ENCODE results near the gene SGSM2.
"Not testable (repeated sequence)": the region's sequence is repeated elsewhere in the genome, so short reads cannot be mapped to it uniquely, and the experiment has no call there.

Gene SGSM2, protein sequence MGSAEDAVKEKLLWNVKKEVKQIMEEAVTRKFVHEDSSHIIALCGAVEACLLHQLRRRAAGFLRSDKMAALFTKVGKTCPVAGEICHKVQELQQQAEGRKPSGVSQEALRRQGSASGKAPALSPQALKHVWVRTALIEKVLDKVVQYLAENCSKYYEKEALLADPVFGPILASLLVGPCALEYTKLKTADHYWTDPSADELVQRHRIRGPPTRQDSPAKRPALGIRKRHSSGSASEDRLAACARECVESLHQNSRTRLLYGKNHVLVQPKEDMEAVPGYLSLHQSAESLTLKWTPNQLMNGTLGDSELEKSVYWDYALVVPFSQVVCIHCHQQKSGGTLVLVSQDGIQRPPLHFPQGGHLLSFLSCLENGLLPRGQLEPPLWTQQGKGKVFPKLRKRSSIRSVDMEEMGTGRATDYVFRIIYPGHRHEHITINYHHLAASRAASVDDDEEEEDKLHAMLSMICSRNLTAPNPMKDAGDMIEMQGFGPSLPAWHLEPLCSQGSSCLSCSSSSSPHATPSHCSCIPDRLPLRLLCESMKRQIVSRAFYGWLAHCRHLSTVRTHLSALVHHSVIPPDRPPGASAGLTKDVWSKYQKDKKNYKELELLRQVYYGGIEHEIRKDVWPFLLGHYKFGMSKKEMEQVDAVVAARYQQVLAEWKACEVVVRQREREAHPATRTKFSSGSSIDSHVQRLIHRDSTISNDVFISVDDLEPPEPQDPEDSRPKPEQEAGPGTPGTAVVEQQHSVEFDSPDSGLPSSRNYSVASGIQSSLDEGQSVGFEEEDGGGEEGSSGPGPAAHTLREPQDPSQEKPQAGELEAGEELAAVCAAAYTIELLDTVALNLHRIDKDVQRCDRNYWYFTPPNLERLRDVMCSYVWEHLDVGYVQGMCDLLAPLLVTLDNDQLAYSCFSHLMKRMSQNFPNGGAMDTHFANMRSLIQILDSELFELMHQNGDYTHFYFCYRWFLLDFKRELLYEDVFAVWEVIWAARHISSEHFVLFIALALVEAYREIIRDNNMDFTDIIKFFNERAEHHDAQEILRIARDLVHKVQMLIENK

DNA sequence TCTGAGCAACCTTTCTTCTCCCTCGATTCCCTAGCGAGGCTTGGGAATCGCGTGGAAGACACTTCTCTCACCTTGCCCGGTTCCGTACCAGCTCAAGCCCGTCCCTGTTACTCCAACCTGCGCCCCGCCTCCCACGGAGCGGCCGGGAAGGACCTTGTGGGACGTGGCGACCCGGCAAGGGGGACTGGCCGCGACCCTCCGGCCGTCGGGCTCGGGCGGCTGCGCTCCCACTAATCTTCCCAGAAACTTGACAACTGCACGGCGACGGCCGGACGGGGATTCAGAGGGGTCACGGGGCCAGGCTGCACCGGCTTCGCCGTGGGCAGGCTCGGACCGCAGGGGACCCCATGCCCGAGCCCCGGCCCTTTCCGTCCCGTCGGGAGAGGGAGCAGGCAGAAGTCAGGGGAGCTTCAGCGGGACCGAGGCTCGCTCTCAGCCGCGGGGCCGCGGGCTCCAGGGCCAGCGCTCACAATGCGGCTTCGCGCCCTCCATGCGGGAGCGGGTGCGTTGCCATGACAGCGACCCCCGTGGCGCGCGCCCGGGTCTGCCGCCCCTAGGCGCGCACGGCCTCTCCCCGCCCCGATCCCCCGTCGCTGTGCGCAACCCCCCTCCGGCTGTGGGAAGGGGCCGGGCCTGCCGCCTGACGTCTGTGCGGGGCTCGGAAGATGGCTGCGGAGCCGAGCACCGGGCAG is at the start of gene SGSM2:
SGSM2 (plus strand) TSS at position 650 of the 692 bp plus-strand sequence. CDS start 188 bp downstream, outside the sequence.
- DNase-seq: peak; percentile 79

DNA sequence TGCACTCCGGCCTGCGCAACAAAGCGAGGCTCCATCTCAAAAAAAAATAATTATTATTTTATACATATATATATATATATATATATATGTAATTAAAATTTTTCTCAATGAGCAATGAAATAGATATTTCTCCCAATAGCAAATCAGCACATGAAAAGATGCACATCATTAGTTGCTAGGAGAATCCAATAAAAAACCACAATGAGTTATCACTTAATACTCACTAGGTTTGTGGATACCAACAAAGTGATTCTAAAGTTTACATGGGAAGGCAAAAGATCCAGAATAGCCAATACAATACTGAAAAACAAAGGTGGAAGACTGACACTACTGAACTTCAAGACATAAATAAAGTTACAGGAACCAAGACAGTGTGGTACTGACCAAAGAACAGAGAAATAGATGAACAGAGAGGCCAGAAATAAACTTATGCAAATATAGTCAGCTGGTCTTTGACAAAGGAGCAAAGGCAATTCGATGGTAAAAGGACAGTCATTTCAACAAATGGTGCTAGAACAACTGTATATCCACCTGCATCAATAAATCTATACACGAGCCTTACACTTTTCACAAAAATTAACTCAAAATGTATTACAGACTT is 47.3 kb upstream of the SGSM2 start:
- DNase-seq: no peak

DNA sequence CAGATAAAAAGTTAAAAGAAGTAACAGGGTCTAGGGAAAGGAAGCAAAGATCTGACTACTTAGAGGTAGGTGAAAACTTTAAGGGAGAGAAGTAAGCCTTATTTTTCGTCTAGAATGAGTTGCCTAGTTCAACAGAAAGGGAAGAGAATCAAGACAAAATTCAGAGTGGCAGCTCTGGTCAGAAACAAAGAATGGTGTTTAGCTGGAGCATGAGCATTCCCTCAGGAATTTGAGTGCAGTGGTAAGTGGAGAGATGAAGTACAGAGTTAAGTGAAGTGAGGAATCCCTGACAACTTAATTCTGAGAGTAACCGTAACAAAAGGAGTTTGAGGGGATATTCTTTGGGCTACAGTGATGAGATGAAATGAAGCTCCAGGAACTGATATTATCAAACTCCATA is 45.2 kb upstream of the SGSM2 start:
- no peak for DNase-seq

DNA sequence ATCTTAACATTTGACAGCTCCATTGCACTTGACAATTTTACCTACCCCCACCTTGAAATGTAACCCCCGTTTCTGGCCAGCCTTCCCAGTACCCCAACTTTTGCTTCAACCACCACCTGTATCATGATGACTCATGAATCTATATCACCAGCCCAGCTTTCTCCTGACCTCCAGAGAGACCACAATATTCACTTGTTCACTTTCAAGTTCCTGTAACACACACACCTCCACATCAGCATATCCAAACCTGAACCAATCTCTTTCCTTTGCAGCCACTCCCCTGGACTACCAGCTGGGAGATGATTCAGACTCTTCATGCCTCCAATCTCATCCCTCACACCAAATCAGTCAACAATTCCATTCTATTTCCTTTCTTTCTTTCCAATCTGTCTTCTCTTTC is 41.7 kb upstream of the SGSM2 start:
- DNase-seq: no peak

DNA sequence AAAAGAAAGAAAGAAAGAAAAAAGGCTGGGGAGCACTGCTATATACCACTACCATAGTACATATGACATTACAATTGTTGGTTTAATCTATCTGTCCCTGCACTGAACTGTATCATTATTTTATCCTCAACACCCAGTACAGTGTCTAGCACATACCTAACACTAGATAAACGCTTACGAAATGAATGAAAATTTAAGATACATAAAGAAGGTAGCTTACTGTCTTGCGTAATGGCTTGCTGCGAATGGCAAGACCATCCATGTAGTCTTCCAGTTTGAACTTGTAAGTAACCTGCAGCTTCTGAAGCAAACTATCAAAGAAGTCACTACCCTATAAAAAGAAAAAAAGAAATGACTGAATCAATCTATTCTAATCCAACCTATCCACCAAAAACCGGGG is 40.3 kb upstream of the SGSM2 start:
- no peak for DNase-seq

DNA sequence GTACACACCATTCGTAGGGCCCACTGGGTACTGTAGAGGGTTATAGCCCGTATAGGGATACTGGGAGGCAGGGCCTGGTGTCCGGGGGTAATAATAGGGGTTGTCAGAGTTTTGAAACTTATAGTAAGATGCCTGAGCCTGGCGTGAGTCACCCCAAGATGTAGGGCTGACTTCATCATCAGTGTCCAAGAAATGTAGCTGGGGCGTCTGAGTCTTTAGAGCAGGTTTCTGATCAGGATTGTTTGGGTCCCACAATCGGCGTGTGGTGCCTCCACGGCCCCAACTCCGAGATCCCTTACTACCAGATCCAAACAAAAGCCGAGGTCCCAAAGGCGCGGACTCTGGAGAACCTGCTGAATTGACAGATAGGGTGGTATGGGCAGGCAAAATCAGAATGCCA is 38.2 kb upstream of the SGSM2 start:
- DNase-seq: no peak

DNA sequence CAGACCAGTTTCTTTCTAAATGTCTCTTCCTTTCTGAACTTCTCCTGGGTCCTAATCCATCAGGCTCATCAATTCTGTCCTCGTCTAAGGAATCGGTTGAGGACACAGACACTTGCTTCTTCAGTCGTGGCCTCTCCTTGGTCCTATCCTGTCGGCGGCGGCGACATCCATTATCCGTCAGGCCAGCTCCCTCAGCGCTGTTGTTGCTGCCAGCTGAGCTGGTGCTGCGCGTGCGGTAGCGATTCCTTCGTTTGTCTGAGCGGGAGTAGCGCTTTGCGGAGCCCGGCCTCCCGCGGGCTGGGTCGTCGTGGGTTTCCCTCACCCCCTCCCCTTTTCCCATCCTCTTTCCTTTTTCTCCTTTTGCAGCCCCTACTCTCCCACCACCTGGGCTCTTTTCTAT is 37.5 kb upstream of the SGSM2 start:
- no peak for DNase-seq

DNA sequence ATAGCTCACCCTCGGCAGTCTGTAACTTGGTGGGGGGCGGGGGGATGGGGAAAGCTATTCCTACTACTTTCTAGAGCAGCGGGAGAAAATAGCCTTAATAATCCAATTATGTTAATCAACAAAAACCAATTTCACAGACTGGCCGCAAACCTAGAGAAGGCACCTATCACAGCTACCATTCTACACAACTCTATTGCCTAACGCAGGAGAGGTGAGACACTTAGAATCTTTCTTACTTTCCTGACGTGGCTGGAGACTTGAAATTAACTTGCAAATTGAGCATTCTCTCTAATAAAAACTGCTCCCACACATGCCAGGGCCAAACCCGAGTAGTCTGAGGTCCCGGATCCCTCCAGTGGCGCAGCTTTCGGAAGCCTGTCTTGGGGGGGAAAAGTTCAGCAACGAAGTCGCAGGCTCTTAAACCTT is 34.5 kb upstream of the SGSM2 start:
- DNase-seq: no peak

DNA sequence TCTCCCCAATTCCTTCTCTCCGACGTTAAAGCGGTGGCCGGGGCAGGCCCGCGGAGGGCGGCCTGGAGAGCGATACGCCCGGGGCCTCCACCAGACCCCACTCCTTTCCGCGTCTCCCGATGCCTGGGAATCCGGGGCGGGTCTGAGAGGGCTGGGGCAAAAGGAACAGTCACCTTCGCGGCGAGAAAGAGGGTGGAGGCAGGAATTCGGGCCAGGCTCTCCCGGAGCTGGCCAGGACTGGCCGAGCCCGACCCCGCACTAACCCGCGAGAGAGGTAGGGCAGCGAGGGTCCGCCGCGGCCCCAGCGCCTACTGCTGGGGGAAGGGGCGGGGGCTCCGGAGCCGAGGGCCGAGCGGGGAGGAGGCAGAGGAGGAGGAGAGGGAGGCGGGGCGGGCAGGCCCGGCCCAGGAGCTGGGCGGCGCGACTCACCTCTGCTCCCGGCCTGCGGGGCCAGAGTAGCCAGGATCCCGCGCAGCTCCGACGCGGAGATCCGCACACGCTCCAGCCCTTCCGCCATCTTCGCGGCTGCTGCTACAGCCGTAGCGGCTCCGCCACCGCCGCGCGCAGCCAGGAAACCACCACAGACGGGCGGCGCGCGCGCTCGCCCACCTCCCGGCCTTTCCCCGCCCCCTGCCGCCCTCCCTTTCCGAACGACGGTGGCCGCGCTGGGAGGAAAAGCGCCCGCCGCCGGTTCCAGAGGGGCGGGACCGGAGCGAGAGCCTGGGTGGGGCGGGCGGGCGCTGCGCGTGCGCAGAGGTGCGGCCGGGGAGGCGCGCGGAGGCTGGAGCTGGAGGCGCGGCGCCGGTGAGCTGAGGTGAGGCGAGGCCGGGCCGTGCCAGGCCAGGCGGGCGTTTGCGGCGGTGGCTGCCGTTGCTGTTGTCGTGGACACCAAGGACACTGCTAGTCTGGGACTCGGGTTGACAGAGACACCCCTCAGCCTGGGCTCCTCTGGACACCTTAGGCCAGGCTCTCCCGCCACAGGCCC is 33.8 kb upstream of the SGSM2 start, which contains the start of the genes SMG6 and SRR:
SMG6 (minus strand) TSS at position 582 of the 985 bp plus-strand sequence; CDS start at position 517, 65 bp downstream.
SRR (plus strand) TSS at position 747 of the 985 bp plus-strand sequence. CDS start 11,611 bp downstream, outside the sequence.
- peak; percentile 96 for DNase-seq

DNA sequence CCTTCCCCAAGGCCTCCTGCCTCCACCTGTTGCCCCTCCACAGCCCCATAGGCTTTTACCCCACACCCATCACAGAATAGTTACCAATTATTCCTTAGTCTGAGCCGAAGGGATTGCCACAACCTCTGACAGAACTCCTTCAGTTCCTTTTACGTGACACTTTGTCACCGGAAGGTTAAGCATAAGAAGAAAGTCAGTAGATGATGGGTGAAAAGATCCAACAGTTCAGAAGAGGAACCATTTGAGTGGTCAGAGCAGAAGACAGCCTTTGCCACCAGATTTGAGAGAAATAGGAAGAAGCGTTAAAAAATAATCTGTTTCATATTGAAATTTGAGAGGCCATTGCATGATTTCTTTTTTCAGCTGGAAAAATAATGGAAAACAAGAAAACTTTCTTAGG is 32.4 kb upstream of the SGSM2 start:
- DNase-seq: no peak

DNA sequence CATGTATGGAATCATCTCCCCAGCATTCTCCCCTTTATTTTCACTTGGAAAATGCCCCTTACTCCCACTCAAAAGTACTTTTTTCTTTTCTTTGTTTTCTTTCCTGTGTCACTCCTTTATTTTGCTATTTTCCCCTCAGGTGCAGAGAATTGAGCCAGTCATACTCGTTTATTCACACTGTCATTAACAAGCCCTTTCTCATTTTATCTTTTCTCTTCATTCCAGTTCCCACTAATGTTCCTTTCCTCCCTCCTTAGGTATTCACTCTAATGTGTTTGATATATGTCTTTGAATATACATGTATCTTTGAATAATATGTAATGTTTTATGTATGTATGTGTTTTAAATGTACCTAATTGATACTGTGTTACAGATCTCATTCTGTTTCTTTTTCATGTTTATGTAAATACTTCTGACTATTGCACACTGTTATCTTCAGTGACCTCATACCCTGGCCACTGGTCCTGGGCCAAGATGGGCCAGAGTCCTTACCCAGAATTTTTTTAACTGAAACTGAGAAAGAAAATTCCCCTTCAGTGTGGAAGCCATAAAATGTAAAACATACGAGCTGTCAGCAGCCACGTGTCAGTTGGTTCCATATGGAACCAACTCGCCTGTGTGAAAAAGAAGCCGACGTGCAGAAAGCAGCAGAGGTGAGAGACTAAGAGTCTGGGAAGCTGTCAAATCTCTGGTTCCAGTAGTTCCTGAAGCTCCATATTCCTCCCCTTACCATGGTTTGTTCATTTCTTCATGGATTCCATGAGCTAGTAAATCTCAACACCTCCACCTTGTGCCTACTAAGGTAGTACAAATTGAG is 27.8 kb upstream of the SGSM2 start:
- no peak for DNase-seq

DNA sequence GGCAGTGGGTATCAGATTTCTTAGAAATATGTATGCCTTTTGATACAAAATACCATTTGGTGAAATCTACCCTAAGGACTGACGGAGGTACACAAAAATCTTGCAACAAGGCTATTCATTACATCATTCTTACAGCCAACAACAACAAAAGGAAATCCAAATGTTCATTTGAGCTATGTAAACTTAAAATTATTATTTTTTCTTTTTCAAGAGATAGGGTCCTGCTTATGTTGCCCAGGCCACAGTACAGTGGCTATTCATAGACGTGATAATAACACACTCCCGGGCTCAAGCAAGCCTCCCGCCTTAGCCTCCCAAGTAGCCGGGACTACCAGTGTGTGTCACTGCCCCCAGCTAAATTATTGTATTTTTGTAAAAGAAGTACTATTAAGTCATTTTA is 24.6 kb upstream of the SGSM2 start:
- no peak for DNase-seq

DNA sequence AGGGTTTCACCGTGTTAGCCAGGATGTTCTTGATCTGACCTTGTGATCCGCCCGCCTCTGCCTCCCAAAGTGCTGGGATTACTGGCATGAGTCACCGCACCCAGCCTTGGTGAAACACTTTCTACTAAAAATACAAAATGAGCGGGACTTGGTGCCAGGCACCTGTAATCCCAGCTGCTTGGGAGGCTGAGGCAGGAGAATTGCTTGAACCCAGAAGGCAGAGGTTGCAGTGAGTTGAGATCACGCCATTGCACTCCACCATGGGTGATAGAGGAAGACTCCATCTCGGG is 20.4 kb upstream of the SGSM2 start:
- not testable (repeated sequence) for DNase-seq

DNA sequence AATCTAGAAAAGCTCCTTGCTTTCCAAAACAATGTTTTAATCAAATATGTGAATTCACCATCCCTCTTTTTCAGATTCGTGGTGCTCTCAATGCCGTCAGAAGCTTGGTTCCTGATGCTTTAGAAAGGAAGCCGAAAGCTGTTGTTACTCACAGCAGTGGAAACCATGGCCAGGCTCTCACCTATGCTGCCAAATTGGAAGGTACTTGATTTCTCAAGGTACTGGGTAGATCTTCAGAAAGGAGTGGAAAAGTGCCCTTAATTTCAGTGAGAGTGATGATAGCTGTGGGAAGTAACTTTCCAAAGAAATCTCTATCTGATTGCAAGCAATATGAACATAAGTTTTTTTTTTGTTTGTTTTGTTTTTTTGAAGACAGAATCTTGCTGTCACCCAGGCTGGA is 19.5 kb upstream of the SGSM2 start:
- no peak for DNase-seq

DNA sequence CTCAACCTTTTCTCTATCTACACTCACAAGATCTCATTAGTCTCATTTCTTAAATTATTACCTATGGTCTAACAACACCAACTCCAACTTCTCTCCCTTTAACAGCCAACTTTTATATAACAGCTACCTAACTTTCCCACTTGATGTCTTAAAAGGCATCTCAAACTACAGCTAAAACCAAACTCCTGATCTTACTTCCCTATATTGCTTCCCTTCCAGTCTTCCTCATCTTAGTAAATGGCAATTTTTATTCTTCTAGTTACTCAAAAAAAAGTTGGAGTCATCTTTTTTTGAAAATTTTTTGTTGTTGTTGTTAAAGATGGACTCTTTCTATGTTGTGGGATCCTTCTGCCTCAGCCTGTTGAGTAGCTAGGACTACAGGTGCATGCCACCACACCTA is 18.2 kb upstream of the SGSM2 start:
- DNase-seq: no peak

DNA sequence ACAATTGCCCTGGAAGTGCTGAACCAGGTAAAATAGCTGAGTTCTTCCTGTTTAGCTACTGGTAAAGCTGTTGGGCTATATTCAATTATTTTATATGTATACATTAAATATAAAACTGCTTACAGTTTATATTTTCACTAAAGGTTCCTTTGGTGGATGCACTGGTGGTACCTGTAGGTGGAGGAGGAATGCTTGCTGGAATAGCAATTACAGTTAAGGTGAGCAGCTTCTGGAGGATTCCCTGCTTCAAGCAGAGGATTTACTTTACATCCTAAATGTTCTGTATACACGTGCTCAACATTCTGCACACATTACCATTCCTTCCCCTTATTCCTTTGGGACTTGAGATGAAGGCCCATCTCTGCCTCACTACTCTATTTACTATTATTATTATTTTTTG is 15.9 kb upstream of the SGSM2 start:
- no peak for DNase-seq

DNA sequence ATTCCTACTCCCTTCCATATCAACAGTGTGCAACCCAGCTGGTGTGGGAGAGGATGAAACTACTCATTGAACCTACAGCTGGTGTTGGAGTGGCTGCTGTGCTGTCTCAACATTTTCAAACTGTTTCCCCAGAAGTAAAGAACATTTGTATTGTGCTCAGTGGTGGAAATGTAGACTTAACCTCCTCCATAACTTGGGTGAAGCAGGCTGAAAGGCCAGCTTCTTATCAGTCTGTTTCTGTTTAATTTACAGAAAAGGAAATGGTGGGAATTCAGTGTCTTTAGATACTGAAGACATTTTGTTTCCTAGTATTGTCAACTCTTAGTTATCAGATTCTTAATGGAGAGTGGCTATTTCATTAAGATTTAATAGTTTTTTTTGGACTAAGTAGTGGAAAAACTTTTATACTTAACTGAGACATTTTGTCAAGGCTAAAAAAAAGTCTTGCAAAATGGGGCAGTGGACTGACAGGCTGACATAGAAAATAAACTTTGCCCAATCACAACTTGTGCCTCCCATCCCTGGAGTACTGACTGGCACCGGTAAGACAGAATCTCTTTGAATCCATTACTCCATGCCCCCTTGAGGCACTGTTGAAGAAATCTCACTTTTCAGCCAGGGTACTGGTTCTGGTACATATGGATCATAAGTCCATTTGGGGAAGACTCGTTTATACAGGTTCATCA is 13.5 kb upstream of the SGSM2 start:
- no peak for DNase-seq

DNA sequence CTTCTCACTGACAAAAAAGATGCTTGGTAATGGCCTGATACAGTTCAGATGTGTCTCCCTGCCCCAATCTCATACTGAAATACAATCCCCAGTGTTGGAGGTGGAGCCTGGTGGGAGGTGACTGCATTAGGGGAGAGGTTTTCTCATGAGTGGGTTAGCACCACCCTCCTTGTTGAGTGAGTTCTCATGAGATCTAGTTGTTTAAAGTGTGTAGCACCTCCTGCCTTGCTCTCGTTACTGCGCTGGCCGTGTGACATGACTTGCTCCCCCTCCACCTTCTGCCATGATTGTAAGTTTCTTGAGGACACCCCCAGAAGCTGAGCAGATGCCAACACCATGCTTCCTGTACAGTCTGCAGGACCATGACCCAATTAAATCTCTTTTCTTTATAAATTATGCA is 6.0 kb upstream of the SGSM2 start:
- DNase-seq: no peak

DNA sequence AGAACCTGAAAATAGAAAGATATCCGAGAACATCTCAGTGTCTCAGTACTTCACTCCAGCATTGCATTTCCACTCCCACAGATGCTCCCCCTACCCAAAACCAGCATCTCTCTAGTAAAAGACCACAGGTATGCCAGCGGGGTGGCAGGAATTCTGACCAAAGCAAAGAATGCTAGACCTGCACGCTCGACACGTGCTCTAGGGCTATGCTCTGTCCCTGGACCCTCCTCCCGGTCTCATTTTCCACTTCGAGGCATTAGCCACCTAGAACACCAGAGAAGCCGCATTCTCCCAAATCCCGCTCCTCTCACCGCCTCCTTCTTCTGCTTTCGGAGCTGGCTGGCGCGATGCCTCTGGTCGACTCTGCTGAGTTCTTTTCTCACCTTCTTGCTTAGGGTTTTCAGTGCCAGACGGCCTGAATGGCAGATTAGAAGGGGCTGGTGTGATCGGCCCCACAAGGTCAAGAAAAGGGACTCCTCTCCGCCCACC is 1.5 kb upstream of the SGSM2 start:
- no peak for DNase-seq

All from CD4-positive, alpha-beta T cell treated with Interleukin-12 subunit alpha and Interleukin-12 subunit beta, for 1 hour (primary cell).